Small intestine (tissue), 16 donors: ENCODE data around the gene LPAR5. TPM values are rescaled to one million over a fixed set of nuclear protein-coding genes. Genes with fewer than 3 reads are reported as not detected.

ENCODE experiments used
- DNase-seq, 2 donors: peaks; one replicate each; pipeline versions ENCODE4 v3.0.0 to v3.0.0-alpha.2; 2013
- FAIRE-seq: peaks from 2 replicates; lab custom pipeline; 2012; peaks lifted over from hg19 to GRCh38; lab: Jason Lieb, UNC
- H3K27ac ChIP-seq, 3 donors: one replicate each; pipeline ENCODE4 v1.5.1; 2013; ENCODE audit warnings: low read length in 2 of 3, mild to moderate bottlenecking in 2 of 3, control low read depth in 1 of 3, inconsistent platforms in 1 of 3, low read depth in 1 of 3, moderate library complexity in 1 of 3
- H3K27me3 ChIP-seq, 3 donors: one replicate each; pipeline ENCODE4 v1.6.1; 2013; ENCODE audit warnings: low read length in 3 of 3, inconsistent platforms in 1 of 3; ENCODE audit not compliant: control insufficient read depth in 3 of 3, insufficient read depth in 3 of 3
- H3K36me3 ChIP-seq, 3 donors: one replicate each; pipeline ENCODE4 v1.6.1; 2013; ENCODE audit warnings: low read length in 3 of 3, inconsistent platforms in 1 of 3, low read depth in 1 of 3, mild to moderate bottlenecking in 1 of 3, moderate library complexity in 1 of 3; ENCODE audit not compliant: control insufficient read depth in 3 of 3, insufficient read depth in 2 of 3
- H3K4me1 ChIP-seq, 3 donors: one replicate each; pipeline ENCODE4 v1.6.1; 2013; ENCODE audit warnings: low read length in 2 of 3, inconsistent platforms in 1 of 3, low read depth in 1 of 3, mild to moderate bottlenecking in 1 of 3, moderate library complexity in 1 of 3; ENCODE audit not compliant: control insufficient read depth in 3 of 3, insufficient read depth in 2 of 3
- H3K4me3 ChIP-seq, 3 donors: one replicate each; pipeline ENCODE4 v1.5.1; 2013; ENCODE audit warnings: low read length in 3 of 3, control low read depth in 1 of 3, inconsistent platforms in 1 of 3, low read depth in 1 of 3, mild to moderate bottlenecking in 1 of 3, moderate library complexity in 1 of 3
- H3K9me3 ChIP-seq, 2 donors: one replicate each; pipeline ENCODE4 v1.6.1; 2013; ENCODE audit warnings: low read depth in 1 of 2, low read length in 1 of 2; ENCODE audit not compliant: control insufficient read depth in 2 of 2, insufficient read depth in 1 of 2
- WGBS, 3 donors: extraction: QIAGEN DNeasy Blood & Tissue Kit; methylation state at CpG; one replicate each; pipeline ENCODE4 v1.1.7; 2013; 5-methylcytosine and 5-hydroxymethylcytosine counted together
- long read RNA-seq, 10 donors: transcript quantifications; one replicate each; lab custom pipeline, GENCODE V29; 2026
- polyA plus RNA-seq, 4 donors: library from polyadenylated mRNA; stranded (reverse) in 3 of 4; unstranded in 1 of 4; fragments of 200-250 nt in 3 of 4; fragments of 120-200 nt in 1 of 4; gene quantifications; one replicate each; pipeline versions ENCODE4 v1.2.1 to v1.2.3, GENCODE V29; 2013
- donor health status: healthy with polysubstance abuse.
- donor health status: control.
- donor health status: control.
- donor health status: Bipolar disorder and iron deficiency.
- donor health status: healthy.

The LPAR5 gene
- 10 to 100 TPM in 1 of 4 donors, 1 to 10 TPM in 3; 6.2 to 19.7 (median 8.3) TPM for polyA plus RNA-seq
- long read RNA-seq, donor 1, transcript LPAR5-201 (2 exons, 3,171 nt): major isoform, 5 of 9 reads
- long read RNA-seq, donor 1, partial matches to known transcripts: 0 of 9 reads
- long read RNA-seq, donor 1, other reads (novel, unspliced or antisense): 0 of 9 reads
- long read RNA-seq, donor 2, transcript LPAR5-201 (2 exons, 3,171 nt): major isoform, 6 of 10 reads
- long read RNA-seq, donor 2, partial matches to known transcripts: 0 of 10 reads
- long read RNA-seq, donor 2, other reads (novel, unspliced or antisense): 0 of 10 reads
- long read RNA-seq, donor 3, partial matches to known transcripts: 15 of 20 reads
- long read RNA-seq, donor 3, other reads (novel, unspliced or antisense): 0 of 20 reads
- long read RNA-seq, donor 4, partial matches to known transcripts: 0 of 1 reads
- long read RNA-seq, donor 4, other reads (novel, unspliced or antisense): 0 of 1 reads
- long read RNA-seq, donor 5, partial matches to known transcripts: 0 of 1 reads
- long read RNA-seq, donor 5, other reads (novel, unspliced or antisense): 0 of 1 reads
- long read RNA-seq, donor 6, partial matches to known transcripts: 11 of 15 reads
- long read RNA-seq, donor 6, other reads (novel, unspliced or antisense): 0 of 15 reads
- long read RNA-seq, donor 7: 0 reads
- long read RNA-seq, donor 8: 0 reads
- long read RNA-seq, donor 9: 0 reads
- long read RNA-seq, donor 10, transcript LPAR5-201 (2 exons, 3,171 nt): major isoform, 9 of 10 reads
- long read RNA-seq, donor 10, partial matches to known transcripts: 0 of 10 reads
- long read RNA-seq, donor 10, other reads (novel, unspliced or antisense): 0 of 10 reads

- H3K27ac ChIP-seq: peak within 1 kb of the TSS; percentile 53 to 89 (median 84)
- H3K9me3 ChIP-seq: no peaks in the 10 kb centered on the region
- FAIRE-seq (no peak), DNase-seq (peak; percentile 91 to 93)
- WGBS, 3 donors: 25 to 38% (median 33%) methylated on average over 18 of the region's 18 CpGs
- H3K4me3 ChIP-seq: peak within 1 kb of the TSS; percentile 18 to 51 (median 50)
- peaks cover 4 to 70% (median 4%) of the 10 kb centered on the region in 3 donors for H3K4me1 ChIP-seq
- peaks cover 0 to 3% (median 0%) of the 10 kb centered on the region in 3 donors for H3K36me3 ChIP-seq
- H3K27me3 ChIP-seq: no peaks in the 10 kb centered on the region
Measured at GRCh38 chr12:6635856-6636531, at the start of gene LPAR5. Gene LPAR5, minus strand, starts transcription at chr12:6635959. Its CDS starts 14,711 bp downstream, at chr12:6621248.

GRCh38 chr12:6684609-6685008 lies 48.9 kb upstream of the LPAR5 start:
- peaks cover 0 to 11% (median 9%) of the 10 kb centered on the region in 3 donors for H3K4me1 ChIP-seq
- 57 to 59% (median 59%) methylated on average over 6 of the region's 6 CpGs for WGBS, 3 donors
- no peak overlapping the region for H3K4me3 ChIP-seq
- no peak overlapping the region for H3K27ac ChIP-seq
- H3K27me3 ChIP-seq: no peaks in the 10 kb centered on the region
- no peaks in the 10 kb centered on the region for H3K9me3 ChIP-seq
- peaks cover 4 to 35% (median 5%) of the 10 kb centered on the region in 3 donors for H3K36me3 ChIP-seq
- no peak for FAIRE-seq
- DNase-seq: peak; percentile 34 to 37

GRCh38 chr12:6676962-6677361 lies 41.2 kb upstream of the LPAR5 start:
- Histone ChIP-seq H3K27me3 (no peaks in the 10 kb centered on the region), H3K9me3 (no peaks in the 10 kb centered on the region), H3K4me3 (no peak overlapping the region), H3K4me1 (no peaks in the 10 kb centered on the region), H3K27ac (no peak overlapping the region), H3K36me3 (peaks cover 30 to 60% (median 39%) of the 10 kb centered on the region in 3 donors)
- DNase-seq (no peak), FAIRE-seq (no peak)
- WGBS, 3 donors: 85 to 96% (median 93%) methylated on average over 5 of the region's 5 CpGs

GRCh38 chr12:6672143-6672542 lies 36.4 kb upstream of the LPAR5 start:
- Histone ChIP-seq H3K27me3 (no peaks in the 10 kb centered on the region), H3K4me3 (no peak overlapping the region), H3K27ac (no peak overlapping the region), H3K9me3 (no peaks in the 10 kb centered on the region), H3K36me3 (peaks cover 45 to 67% (median 52%) of the 10 kb centered on the region in 3 donors), H3K4me1 (no peaks in the 10 kb centered on the region)
- FAIRE-seq (no peak), DNase-seq (no peak)
- 90 to 92% (median 92%) methylated on average over 17 to 18 of the region's 18 CpGs for WGBS, 3 donors

DNA sequence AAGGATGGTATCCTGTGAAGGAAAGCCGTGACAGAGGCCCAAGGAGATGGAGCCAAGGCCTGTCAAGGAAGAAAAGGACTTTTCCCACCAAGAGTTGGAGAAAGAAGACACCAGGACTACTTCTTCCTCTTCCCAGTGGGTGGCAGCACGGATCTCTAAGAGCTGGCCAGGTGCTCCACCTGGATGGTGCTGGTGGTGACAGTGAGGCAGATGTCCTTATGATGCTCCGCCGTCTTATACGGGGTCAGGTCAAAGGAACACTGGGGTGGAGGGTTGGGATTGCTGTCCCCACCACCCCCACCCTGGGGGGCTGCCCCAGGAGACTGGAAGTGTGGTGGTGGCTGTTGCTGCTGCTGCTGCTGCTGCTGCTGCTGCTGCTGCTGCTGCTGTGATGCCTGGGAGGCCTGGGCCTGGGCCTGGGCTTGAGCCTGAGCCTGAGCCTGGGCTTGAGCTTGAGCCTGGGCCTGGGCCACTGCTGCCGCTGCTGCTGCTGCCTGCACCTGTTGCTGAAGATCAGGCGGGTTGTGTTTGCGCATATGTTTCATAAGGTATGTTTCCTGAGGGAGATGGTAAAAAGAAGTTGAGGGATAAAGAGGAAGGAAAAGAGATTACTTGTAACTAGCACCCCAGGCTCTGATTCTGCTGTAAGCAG lies 31.9 kb upstream of the LPAR5 start:
- H3K4me3 ChIP-seq: no peak overlapping the region
- H3K9me3 ChIP-seq: no peaks in the 10 kb centered on the region
- no peak overlapping the region for H3K27ac ChIP-seq
- H3K27me3 ChIP-seq: no peaks in the 10 kb centered on the region
- H3K36me3 ChIP-seq: peaks cover 32 to 57% (median 37%) of the 10 kb centered on the region in 3 donors
- no peak for FAIRE-seq
- H3K4me1 ChIP-seq: peaks cover 0 to 4% (median 0%) of the 10 kb centered on the region in 3 donors
- 64 to 77% (median 76%) methylated on average over 7 to 8 of the region's 8 CpGs for WGBS, 3 donors
- peak; percentile 46 to 54 for DNase-seq

DNA sequence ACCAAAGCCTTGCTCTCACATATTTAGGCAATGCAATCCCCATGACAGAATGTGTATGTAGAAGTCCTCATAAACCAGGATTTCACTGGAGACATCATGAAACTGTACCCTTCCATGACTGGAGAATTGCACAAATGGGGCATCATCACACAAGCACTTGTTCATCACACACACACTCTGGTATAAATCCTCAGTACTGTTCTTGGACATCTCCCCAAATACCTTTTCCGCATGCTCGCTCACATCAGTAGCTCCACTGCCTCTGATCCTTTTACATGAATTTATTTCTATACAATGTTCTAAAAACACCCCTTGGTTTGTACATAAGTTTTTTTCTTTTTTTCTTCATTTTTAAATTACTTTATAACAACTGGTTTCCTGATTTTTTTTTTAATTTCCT lies 30.5 kb upstream of the LPAR5 start:
- DNase-seq (no peak), FAIRE-seq (no peak)
- peaks cover 0 to 10% (median 5%) of the 10 kb centered on the region in 3 donors for H3K4me1 ChIP-seq
- H3K9me3 ChIP-seq: no peaks in the 10 kb centered on the region
- H3K4me3 ChIP-seq: no peak overlapping the region
- H3K27ac ChIP-seq: no peak overlapping the region
- H3K36me3 ChIP-seq: peaks cover 17 to 43% (median 25%) of the 10 kb centered on the region in 3 donors
- WGBS, 3 donors: 94 to 100% (median 96%) methylated on average over 2 of the region's 2 CpGs
- no peaks in the 10 kb centered on the region for H3K27me3 ChIP-seq

GRCh38 chr12:6664902-6665301 lies 29.1 kb upstream of the LPAR5 start:
- no peak for FAIRE-seq
- no peak for DNase-seq
- H3K27me3 ChIP-seq: no peaks in the 10 kb centered on the region

More at GRCh38 chr12:6664902-6665301, 29.1 kb upstream of the LPAR5 start:
- Histone ChIP-seq H3K36me3 (peaks cover 8 to 32% (median 15%) of the 10 kb centered on the region in 3 donors), H3K4me1 (peaks cover 0 to 10% (median 5%) of the 10 kb centered on the region in 3 donors), H3K4me3 (no peak overlapping the region), H3K27ac (no peak overlapping the region), H3K9me3 (no peaks in the 10 kb centered on the region)
- WGBS, 3 donors: 82 to 84% (median 83%) methylated on average over 2 of the region's 2 CpGs
